Colon (tissue), 2 donors: Measurements from ENCODE around the gene USP20.

Source experiments
- FAIRE-seq: peaks from 2 replicates; lab custom pipeline; 2012; peaks lifted over from hg19 to GRCh38; lab: Jason Lieb, UNC
- donor health status: control.
- donor health status: control.

USP20 gene

DNA sequence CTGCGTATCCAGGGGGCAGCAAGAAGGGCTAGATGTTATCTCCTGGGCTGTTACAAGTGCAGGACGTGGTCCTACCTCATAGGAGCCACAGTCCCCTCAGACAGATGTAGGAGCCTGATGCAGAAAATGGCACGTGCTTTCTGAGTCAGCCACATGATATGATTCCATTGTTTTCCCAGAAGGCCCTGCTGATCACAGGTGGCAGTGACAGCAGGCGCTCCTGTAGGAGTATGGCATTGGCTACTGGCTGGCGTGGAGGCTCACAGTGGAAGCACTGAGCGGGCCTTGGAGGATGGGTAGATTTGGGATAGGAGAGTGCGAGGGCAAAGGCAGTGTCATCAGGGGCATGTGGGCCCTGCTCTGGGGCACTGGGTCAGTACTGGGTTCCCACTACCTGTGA lies 21.9 kb downstream of the USP20 start:
- FAIRE-seq, result no peak

DNA sequence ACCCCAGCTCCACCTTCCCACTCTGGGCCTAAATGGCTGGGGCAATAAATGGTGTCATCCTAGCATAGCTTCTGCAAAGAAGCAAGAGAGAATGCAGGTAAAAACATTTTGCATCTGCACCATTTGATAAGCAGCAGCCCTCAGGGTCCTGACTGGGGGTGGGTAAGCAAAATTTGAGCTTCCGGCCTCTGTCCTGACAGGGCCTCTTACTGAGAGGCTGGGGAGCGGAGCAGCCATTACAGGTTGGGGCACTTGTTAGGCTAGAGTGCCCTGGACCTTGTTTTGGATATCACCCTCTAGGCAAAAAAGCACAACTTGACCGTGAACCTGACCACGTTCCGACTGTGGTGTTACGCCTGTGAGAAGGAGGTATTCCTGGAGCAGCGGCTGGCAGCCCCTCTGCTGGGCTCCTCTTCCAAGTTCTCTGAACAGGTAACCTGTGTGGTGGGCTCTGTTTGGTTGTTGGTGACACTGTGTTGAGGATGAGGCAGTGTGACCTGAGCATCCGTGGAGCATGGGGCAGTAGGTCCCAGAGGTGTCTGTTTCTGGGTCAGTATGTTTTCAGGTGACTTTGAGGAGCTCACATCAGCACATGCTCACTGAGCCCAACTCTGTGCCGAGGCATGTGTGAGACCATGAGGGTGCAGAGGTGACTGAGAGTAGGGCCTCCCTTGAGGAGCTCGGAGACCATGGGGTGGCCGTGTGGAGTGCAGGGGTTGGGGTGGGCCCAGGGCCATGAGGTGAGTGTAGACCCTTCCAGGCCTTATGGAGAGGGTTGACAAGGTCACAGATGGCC lies 23.1 kb downstream of the USP20 start:
- FAIRE-seq, result no peak

DNA sequence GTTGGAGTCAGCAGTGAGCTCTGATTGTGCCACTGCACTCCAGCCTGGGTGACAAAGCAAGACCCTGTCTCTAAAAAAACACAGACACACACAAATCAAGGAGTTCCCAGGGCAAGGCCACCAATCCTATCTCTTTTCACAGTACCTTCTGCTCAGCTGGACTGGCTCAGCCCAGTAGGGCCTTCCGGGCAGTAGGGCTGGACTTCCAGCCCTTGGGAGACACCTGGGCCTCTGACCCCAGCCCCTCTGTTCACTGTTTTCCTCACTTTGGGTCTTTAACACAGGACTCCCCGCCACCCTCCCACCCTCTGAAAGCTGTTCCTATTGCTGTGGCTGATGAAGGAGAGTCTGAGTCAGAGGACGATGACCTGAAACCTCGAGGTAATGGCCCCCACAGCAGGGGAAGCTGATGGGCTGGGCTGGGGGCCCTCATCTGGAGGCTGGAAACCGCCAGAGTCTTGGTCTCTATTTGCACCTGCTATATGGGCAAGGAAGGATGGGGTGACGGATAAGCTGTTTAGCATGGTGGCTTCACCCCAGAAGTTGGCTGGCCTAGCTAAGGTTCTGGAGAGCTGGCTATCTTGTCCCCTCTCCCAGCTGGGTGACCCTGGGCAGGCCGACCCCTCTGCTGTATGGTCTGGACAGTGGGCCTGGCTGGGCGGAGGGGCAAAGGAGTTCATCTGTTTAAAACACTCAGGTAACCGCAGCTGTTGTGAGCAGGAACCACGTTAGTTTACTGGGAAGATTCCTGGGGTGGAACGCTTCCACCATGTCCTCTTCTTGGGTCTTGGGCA lies 25.6 kb downstream of the USP20 start:
- no peak for FAIRE-seq

DNA sequence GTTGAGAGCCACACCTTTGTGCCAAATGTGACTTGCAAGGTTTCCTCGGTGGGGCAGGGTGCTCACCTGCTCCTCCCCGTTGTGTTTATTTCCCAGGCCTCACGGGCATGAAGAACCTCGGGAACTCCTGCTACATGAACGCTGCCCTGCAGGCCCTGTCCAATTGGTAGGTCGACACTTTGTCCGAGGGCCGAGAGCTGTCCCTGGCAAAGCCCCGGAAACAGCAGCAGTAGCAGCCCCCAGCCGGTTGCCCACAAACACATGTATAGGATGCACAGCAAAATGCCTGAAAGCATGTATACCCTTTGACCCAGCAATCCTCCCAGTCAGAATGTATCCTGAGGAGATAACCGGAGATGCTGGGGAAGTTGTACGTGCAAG lies 26.2 kb downstream of the USP20 start:
- FAIRE-seq, result no peak

DNA sequence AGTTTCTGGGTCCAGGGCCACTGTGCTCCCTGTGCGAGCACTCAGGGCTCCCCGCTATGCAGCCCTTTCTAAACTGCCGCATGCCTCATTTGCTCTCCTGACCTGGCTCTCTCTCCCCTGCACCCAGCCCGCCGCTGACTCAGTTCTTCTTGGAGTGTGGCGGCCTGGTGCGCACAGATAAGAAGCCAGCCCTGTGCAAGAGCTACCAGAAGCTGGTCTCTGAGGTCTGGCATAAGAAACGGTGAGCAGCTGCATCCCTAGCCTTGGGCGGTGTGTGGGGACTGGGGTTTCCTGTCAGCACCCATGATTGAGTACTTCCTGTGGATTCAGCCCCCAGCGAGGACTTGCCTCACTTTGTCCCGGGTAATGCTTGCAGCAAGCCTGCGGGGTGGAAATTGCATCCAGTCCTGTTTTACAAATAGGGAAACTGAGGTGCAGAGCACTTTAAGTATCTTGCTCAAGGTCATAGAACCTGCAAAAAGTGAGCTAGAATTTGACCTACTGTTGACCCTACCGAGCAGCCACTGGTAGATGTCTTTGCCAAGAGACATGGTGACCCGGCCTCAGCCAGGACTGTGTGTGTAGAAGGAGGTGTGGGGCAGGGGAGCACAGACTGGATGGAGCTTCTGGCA lies 27.9 kb downstream of the USP20 start:
- no peak for FAIRE-seq

DNA sequence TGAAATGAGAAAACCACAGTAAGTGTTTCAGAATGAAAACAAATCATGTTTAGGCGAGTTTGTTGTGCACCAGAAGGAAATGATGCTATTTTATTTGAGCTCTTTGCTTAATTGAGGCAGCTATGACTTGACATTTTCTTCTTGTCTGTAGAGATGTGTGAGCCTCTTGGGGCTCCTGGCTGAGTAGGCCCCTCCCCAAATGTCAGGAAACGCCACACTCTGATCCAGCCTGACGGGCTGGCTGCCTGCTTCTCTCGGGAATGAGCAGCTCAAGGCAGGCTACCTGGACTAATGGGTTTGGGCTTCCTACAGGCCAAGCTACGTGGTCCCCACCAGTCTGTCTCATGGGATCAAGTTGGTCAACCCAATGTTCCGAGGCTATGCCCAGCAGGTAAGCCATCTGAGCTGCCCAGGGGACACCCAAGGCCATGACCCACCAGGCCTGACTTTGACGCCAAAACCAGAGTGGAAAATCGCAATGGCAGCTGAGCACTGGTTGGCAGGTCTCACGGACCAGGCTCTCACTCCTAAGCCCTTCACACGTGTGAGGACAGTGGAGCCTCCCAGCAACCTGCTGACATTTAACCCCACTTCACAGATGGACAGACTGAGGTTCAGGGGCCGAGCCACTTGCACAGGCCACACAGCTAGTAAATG lies 29.9 kb downstream of the USP20 start:
- no peak for FAIRE-seq

DNA sequence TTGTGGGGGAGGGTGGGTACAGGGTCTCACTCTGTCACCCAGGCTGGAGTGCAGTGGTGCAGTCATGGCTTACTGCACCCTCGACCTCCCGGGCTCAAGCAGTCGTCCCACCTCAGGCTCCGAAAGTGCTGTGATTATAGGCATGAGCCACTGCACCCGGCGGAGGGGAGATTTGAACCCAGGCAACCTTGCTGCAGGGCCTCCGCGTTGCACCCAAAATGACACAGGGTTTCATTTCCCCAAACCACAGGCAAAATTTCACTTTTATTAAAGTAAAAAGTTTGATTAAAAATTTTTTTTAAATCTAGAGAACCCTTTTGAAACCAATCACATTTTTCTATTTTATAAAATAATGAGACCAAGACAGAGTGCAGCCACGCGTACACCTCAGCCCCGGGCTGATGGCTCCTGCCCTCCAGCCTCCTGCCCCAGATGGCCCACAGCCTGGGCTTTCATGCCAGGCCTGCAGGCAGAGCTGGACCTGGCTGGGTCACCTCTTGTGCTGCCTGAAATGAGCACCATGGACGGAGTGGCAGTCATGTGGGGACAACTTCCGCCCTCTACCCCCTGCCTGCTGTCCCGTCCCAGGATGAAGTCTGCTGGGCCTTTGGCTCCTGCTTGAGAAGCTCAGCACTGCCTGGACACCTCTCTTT lies 30.5 kb downstream of the USP20 start:
- no peak for FAIRE-seq

DNA sequence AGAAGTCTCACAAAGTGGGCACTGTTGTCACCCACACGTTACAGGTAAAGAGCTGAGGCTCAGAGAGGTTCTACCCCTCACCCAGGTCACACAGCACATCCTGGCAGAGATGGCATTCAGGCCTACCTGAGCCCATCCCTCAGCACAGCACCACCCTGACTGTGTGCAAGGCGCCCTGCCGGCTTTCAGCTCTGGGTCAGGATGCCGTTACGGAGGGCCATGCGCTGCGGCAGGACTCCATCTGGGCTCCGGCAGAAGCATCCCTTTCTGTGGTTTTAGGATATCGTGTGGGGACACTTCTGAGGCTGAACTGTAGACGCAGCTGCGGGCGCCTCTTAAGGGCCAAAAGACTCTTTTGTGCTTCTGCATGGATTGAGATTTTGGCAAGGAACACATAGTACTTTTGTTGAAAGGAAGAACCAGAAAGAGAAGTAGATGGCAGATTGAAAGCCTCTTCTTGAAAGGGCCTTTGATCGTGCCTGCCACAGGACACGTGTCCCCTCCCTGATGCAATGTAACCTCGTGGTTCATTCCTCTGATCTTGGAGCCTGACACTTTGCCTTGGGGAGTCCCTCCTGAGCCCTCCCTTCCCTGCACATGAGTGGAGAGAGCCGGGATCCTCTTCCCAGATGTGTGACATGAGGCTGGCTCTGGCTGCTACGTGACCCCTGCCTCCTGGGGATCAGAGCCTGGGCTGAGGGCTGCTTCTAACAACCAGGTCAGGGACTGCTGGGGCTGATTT lies 31.3 kb downstream of the USP20 start:
- FAIRE-seq, result no peak

DNA sequence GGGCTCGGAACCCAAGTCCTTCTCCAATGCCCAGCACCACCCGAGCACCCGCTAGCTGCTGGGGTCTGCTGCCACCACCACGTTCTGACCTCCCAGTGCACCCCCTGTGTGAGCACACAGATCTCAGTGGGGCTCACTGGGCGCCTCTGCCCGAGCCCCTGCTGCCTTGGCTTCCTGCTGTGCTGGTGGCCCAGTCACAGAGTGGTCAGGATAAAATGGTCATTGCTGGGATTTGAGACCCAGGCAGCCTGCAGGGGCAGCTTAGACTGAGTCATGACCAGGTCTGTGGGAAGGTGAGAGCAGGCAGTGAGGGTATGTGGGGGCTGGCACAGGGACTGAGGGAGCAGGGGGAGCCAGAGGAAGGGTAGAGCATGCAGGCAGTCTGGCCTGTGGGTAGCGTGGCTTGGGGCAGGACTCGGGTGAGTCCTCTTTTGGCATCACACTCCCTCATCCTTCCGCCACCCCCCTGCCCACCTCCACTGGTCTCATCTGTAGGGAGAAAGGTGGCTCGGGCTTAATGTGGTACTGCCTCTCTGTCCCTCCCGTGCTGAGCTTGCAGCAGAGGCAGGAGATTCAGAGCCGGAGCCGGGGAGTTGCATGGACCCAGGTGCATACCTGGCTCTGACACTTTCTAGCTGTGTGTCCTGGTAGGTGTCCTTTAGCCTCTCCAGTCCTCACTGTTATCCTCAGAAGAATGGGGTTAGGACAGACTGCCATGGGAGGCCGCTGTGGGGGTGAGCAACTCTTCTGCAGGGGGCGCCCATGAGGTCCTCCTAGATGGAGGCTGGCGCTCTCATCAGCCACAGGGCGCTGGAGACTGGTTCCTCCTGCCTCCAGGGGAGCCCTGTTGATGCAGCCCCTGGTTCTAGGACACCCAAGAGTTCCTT lies 32.1 kb downstream of the USP20 start:
- FAIRE-seq, result no peak

DNA sequence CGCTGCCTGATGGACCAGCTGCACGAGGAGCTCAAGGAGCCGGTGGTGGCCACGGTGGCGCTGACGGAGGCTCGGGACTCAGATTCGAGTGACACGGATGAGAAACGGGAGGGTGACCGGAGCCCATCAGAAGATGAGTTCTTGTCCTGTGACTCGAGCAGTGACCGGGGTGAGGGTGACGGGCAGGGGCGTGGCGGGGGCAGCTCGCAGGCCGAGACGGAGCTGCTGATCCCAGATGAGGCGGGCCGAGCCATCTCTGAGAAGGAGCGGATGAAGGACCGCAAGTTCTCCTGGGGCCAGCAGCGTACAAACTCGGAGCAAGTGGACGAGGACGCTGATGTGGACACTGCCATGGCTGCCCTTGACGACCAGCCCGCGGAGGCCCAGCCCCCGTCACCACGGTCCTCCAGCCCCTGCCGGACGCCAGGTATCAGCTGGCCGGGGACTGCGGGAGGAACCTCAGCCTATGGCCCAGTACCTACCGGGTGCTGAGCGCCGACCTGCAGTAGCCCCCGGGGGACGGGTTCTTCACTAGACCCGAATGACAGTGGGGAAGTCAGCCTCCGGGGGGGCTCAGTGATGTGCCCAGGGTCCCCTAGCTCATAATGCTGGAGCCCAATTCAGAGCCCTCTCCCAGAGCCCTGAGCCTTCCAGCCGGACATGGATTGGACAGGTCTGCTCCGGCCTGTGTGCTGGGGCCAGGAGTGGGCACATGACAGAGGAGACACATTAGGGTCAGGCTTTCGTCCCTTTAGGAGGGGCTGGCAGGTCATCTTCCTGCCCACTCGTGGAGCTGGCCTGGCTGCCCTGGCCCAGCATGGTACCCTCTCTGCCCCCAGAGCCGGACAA lies 33.0 kb downstream of the USP20 start:
- FAIRE-seq, result no peak

DNA sequence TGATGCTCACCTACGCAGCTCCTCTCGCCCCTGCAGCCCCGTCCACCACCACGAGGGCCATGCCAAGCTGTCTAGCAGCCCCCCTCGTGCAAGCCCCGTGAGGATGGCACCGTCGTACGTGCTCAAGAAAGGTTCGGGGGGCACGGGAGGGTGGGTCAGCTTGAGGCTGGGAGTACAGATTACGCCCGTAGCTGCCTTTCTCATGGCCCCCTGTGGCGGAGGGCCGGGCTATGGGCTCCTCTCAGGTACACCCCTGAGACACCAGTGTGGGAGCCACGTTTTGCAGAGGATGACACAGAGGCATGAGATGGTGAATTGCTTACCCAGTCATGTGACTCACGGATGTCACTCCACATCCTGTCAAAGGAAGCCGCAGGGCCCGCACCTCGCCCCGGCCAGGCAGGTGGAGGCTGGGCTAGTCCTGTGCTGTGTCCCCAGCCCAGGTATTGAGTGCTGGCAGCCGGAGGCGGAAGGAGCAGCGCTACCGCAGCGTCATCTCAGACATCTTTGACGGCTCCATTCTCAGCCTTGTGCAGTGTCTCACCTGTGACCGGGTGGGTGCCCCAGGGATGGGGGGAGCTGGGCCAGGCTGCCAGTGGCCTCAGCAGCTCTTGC lies 33.7 kb downstream of the USP20 start:
- no peak for FAIRE-seq

DNA sequence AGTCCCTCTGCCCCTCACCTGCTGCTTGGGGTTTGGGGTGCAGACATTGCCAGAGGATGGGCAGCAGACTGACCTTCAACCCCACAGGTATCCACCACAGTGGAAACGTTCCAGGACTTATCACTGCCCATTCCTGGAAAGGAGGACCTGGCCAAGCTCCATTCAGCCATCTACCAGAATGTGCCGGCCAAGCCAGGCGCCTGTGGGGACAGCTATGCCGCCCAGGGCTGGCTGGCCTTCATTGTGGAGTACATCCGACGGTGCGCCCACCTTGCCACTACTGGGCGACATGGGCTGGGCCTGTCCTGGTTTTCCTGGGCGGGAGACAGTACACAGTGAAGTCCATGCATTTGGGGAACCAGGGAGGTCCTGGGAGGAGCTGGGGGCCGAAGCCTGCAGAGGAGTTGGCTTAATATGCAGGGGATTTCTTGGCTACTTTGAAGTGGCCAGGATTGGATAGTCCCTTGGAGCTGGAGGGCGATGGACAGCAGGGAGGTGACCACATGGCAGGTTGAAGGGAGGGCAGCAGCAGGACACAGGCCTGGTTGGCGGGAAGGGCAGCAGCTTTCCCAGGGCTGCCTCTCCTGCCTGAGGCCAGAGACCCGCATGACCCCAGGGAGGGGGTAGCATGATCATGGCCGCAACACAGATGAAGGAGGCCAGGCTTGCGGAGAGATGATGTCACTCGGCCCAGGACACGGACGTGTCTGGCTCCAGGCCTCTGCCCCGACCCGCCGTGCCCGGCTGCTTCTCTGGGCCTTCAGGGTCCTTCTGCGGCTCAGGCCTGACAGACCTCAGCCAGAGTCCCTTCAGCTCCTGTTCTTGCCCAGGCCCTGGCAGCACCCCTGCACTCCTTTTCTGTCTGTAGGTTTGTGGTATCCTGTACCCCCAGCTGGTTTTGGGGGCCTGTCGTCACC lies 34.6 kb downstream of the USP20 start:
- FAIRE-seq, result no peak

DNA sequence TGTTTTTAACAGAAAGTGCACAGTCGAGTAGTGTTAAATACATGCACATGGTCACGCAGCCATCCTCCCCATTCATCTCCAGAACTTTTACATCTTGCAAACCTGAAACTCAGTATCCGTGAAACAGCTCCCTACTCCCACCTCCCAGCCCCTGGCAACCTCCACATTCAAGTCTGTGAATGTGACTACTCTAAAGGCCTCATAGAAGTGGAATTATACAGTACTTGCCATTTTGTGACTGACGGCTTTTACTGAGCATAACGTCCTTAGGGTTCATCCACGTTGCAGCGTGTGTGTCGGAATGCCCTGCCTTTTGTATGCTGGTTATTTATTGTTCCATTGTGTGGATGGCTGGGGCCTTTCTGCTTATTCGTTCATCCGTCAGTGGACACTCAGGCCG lies 35.8 kb downstream of the USP20 start:
- FAIRE-seq, result no peak

DNA sequence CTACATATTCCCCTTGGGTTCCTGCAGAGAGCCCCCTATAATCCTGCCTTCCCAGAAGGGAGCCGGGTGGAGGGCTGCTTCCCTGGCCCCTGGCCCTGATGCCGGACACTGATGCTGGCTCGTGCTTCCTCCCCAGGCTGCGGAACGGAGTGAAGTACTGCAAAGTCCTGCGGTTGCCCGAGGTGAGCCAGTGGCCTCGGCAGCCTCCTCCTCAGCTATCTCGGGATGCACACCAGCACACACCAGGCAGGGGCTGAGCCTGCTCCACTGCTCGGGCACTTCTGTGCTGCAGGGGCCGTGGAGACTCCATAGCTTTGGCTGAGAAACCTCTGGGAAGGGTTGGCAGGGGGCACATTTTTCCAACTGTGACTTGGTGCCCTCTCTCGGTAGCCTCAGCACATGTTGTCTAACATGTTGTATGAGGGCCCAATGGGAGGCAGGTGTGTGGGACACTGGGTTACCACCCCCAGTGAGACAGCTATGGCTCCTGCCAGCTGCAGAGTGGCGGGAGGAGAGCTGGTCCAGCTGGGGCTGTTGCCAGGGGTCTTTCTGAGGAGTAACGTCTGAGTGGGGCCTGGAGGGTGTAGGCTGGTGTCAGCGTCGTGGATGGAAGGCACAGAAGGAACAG lies 38.4 kb downstream of the USP20 start:
- FAIRE-seq, result no peak

DNA sequence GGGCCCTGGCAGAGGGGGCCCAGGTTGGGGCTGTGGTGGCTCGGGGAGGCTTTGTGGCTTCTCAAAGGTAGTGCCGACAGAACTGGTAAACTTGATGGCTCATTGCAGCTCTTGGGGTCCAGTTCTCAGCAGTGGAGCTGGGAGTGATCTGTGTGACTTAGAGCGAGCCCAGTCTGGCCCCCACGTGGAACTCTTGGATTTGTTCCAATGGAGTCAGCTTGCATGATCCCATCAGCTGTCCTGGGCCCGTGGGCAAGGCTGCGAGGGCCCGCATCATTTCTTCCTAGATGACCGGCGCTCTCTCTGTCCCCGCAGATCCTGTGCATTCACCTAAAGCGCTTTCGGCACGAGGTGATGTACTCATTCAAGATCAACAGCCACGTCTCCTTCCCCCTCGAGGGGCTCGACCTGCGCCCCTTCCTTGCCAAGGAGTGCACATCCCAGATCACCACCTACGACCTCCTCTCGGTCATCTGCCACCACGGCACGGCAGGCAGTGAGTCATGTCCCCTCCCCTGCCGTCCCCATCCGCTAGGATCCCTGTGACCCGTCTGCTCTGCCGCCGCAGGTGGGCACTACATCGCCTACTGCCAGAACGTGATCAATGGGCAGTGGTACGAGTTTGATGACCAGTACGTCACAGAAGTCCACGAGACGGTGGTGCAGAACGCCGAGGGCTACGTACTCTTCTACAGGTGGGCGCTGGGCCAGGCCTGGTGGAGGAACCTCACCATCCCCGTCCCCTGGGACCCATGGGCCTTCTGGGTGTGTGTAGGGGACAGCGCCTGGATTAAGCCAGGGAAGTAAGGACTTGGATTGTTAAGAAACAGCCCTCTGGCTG lies 39.2 kb downstream of the USP20 start:
- no peak for FAIRE-seq

DNA sequence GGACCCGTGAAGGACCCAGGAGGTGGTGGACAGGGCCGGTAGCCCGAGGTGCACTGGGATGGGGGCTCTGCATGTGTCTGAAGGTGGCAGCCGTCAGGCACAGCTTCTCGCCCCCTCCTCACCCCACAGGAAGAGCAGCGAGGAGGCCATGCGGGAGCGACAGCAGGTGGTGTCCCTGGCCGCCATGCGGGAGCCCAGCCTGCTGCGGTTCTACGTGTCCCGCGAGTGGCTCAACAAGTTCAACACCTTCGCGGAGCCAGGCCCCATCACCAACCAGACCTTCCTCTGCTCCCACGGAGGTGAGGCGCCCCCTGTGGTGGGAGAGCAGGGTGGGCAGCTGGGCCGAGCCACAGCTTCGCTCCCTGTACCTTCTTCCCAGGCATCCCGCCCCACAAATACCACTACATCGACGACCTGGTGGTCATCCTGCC lies 39.9 kb downstream of the USP20 start:
- no peak for FAIRE-seq
